Mononuclear cell (primary cell): ENCODE measurements around the gene CDKN2A. TPM values are rescaled to one million over a fixed set of nuclear protein-coding genes. Genes with fewer than 3 reads are reported as not detected.

Source experiments
- H3K27me3 ChIP-seq: 2 replicates; pipeline ENCODE4 v1.6.0; 2011; ENCODE audit warnings: low read length, control low read depth; ENCODE audit not compliant: insufficient read depth
- H3K4me1 ChIP-seq: 2 replicates; pipeline ENCODE4 v1.5.1; 2011; ENCODE audit warnings: mild to moderate bottlenecking, low read length, control low read depth; ENCODE audit not compliant: insufficient read depth
- H3K4me3 ChIP-seq: 2 replicates; pipeline ENCODE4 v1.5.1; 2011; ENCODE audit warnings: mild to moderate bottlenecking, low read length, moderate library complexity
- H3K9me3 ChIP-seq: 2 replicates; pipeline ENCODE4 v1.5.1; 2011; ENCODE audit warnings: low read depth, mild to moderate bottlenecking, control low read depth, low read length
- total RNA-seq: library from RNA; depleted of rRNA; stranded (reverse); fragments of >200 nt; gene quantifications from one replicate; pipeline ENCODE4 v1.2.3, GENCODE V29; 2012

Gene CDKN2A
- total RNA-seq, 1 donor: 1.2 TPM

- Histone ChIP-seq H3K9me3 (no peaks in the 10 kb centered on the region), H3K4me1 (peaks cover 20% of the 10 kb centered on the region), H3K27me3 (peaks cover 59% of the 10 kb centered on the region), H3K4me3 (peak overlapping the region; percentile 95)
Measured at GRCh38 chr9:21995006-21995665, 944 bp upstream of the CDKN2A start.

- Histone ChIP-seq H3K9me3 (no peaks in the 10 kb centered on the region), H3K4me1 (peaks cover 20% of the 10 kb centered on the region), H3K27me3 (peaks cover 59% of the 10 kb centered on the region), H3K4me3 (peak within 1 kb of the TSS; percentile 95)
Measured at GRCh38 chr9:21994556-21995005, 389 bp upstream of the CDKN2A start, which contains the start of gene CDKN2B-AS1. CDKN2B-AS1 (plus strand) TSS chr9:21994791.

GRCh38 chr9:21993007-21993406 lies 1.2 kb downstream of the CDKN2A start:
- no peak overlapping the region for H3K4me3 ChIP-seq
- peaks cover 20% of the 10 kb centered on the region for H3K4me1 ChIP-seq
- peaks cover 67% of the 10 kb centered on the region for H3K27me3 ChIP-seq
- no peaks in the 10 kb centered on the region for H3K9me3 ChIP-seq

GRCh38 chr9:21991072-21991959 lies 2.9 kb downstream of the CDKN2A start:
- peaks cover 65% of the 10 kb centered on the region for H3K27me3 ChIP-seq
- H3K9me3 ChIP-seq: no peaks in the 10 kb centered on the region
- no peak overlapping the region for H3K4me3 ChIP-seq
- peaks cover 20% of the 10 kb centered on the region for H3K4me1 ChIP-seq

GRCh38 chr9:21989440-21990189 lies 4.6 kb downstream of the CDKN2A start:
- peaks cover 80% of the 10 kb centered on the region for H3K27me3 ChIP-seq
- H3K9me3 ChIP-seq: no peaks in the 10 kb centered on the region
- no peak overlapping the region for H3K4me3 ChIP-seq
- H3K4me1 ChIP-seq: peaks cover 11% of the 10 kb centered on the region

GRCh38 chr9:21988056-21988990 lies 5.9 kb downstream of the CDKN2A start:
- Histone ChIP-seq H3K9me3 (no peaks in the 10 kb centered on the region), H3K4me3 (no peak overlapping the region), H3K27me3 (peaks cover 89% of the 10 kb centered on the region), H3K4me1 (peaks cover 7% of the 10 kb centered on the region)

- H3K4me1 ChIP-seq: peaks cover 8% of the 10 kb centered on the region
- no peaks in the 10 kb centered on the region for H3K9me3 ChIP-seq
- H3K27me3 ChIP-seq: peaks cover 91% of the 10 kb centered on the region
- no peak overlapping the region for H3K4me3 ChIP-seq
Measured at GRCh38 chr9:21985964-21986667, 8.1 kb downstream of the CDKN2A start.

GRCh38 chr9:21984101-21984500 lies 10.1 kb downstream of the CDKN2A start:
- peaks cover 87% of the 10 kb centered on the region for H3K27me3 ChIP-seq
- H3K9me3 ChIP-seq: no peaks in the 10 kb centered on the region
- no peak overlapping the region for H3K4me3 ChIP-seq
- peaks cover 8% of the 10 kb centered on the region for H3K4me1 ChIP-seq

- peaks cover 8% of the 10 kb centered on the region for H3K4me1 ChIP-seq
- H3K4me3 ChIP-seq: no peak overlapping the region
- H3K27me3 ChIP-seq: peaks cover 87% of the 10 kb centered on the region
- no peaks in the 10 kb centered on the region for H3K9me3 ChIP-seq
Measured at GRCh38 chr9:21983561-21983935, 10.6 kb downstream of the CDKN2A start.

GRCh38 chr9:21982861-21983560 lies 11.2 kb downstream of the CDKN2A start:
- peaks cover 8% of the 10 kb centered on the region for H3K4me1 ChIP-seq
- H3K9me3 ChIP-seq: no peaks in the 10 kb centered on the region
- peaks cover 87% of the 10 kb centered on the region for H3K27me3 ChIP-seq
- no peak overlapping the region for H3K4me3 ChIP-seq

- no peak overlapping the region for H3K4me3 ChIP-seq
- H3K4me1 ChIP-seq: peaks cover 8% of the 10 kb centered on the region
- peaks cover 87% of the 10 kb centered on the region for H3K27me3 ChIP-seq
Measured at GRCh38 chr9:21982391-21982790, 11.8 kb downstream of the CDKN2A start.

GRCh38 chr9:21976334-21976875 lies 17.8 kb downstream of the CDKN2A start:
- H3K9me3 ChIP-seq: no peaks in the 10 kb centered on the region
- no peak overlapping the region for H3K4me3 ChIP-seq
- peaks cover 19% of the 10 kb centered on the region for H3K4me1 ChIP-seq
- H3K27me3 ChIP-seq: peaks cover 96% of the 10 kb centered on the region

More at GRCh38 chr9:21982391-21982790, 11.8 kb downstream of the CDKN2A start:
- H3K9me3 ChIP-seq: no peaks in the 10 kb centered on the region
